ENCODE results near the gene C19orf18.
A peak's percentile ranks its signal among the peaks of the same experiment; 100 is the strongest.
"Not testable (repeated sequence)": the region's sequence is repeated elsewhere in the genome, so short reads cannot be mapped to it uniquely, and the experiment has no call there.

Gene C19orf18

GRCh38 chr19:58009666-58010301 lies 35.5 kb upstream of the C19orf18 start:
- ChIA-PET POLR2A (ENCODE audit: low non-redundant PET) (interaction anchor here (0.6 kb wide), 1 partner anchor 75 kb away, joined by 3 read pairs; the partner anchor contains the start of gene ZNF418), CTCF (no interaction called here)
- no peak for TF ChIP-seq CTCF (conservative IDR thresholded peaks at IDR 0.05; ENCODE audit: low read depth)
- peak; percentile 72 for DNase-seq (ENCODE audit: low spot score)
- H3K27ac ChIP-seq = peak overlapping the region; percentile 82

- H3K27ac ChIP-seq = peak overlapping the region; percentile 82
- CTCF ChIA-PET = interaction anchor here (0.7 kb wide), 1 partner anchor 722 kb away, joined by 3 read pairs; no protein-coding TSS in a partner anchor
- no peak for TF ChIP-seq CTCF (conservative IDR thresholded peaks at IDR 0.05; ENCODE audit: low read depth)
- POLR2A ChIA-PET (ENCODE audit: low non-redundant PET) = no interaction called here
- DNase-seq (ENCODE audit: low spot score) = no peak
Observed at GRCh38 chr19:58009301-58009665, 34.9 kb upstream of the C19orf18 start.

GRCh38 chr19:58008877-58009276 lies 34.5 kb upstream of the C19orf18 start:
- POLR2A ChIA-PET (ENCODE audit: low non-redundant PET) = not testable (repeated sequence)
- CTCF ChIA-PET = interaction anchor here (0.6 to 0.7 kb wide), 2 partner anchors 345 to 721 kb away, joined by 3 read pairs; no protein-coding TSS in a partner anchor
- H3K27ac ChIP-seq = peak overlapping the region; percentile 82
- DNase-seq (ENCODE audit: low spot score) = peak; percentile 30

- ChIA-PET POLR2A (ENCODE audit: low non-redundant PET) (no interaction called here), CTCF (interaction anchor here (0.6 kb wide), 1 partner anchor 385 kb away, joined by 3 read pairs; no protein-coding TSS in a partner anchor)
- no peak for DNase-seq (ENCODE audit: low spot score)
- no peak for TF ChIP-seq CTCF (conservative IDR thresholded peaks at IDR 0.05; ENCODE audit: low read depth)
- H3K27ac ChIP-seq = no peak overlapping the region
Observed at GRCh38 chr19:58007285-58007684, 33.0 kb upstream of the C19orf18 start.

- ChIA-PET POLR2A (ENCODE audit: low non-redundant PET) (interaction anchor here (0.5 kb wide), 1 partner anchor 1846 kb away, joined by 3 read pairs; no protein-coding TSS in a partner anchor), CTCF (interaction anchor here (0.5 kb wide), 1 partner anchor 8 kb away, joined by 3 read pairs; no protein-coding TSS in a partner anchor)
- H3K27ac ChIP-seq = peak overlapping the region; percentile 82
- no peak for TF ChIP-seq CTCF (conservative IDR thresholded peaks at IDR 0.05; ENCODE audit: low read depth)
- DNase-seq (ENCODE audit: low spot score) = no peak
Observed at GRCh38 chr19:58003174-58003828, 29.0 kb upstream of the C19orf18 start.

- ChIA-PET CTCF (interaction anchor here (0.5 to 0.6 kb wide), 2 partner anchors 9 to 214 kb away, joined by 3 to 4 read pairs; no protein-coding TSS in a partner anchor), POLR2A (ENCODE audit: low non-redundant PET) (interaction anchor here (0.5 kb wide), 1 partner anchor 1845 kb away, joined by 3 read pairs; no protein-coding TSS in a partner anchor)
- TF ChIP-seq CTCF (conservative IDR thresholded peaks at IDR 0.05; ENCODE audit: low read depth) = no peak
- H3K27ac ChIP-seq = peak within 1 kb of the TSS; percentile 82
- DNase-seq (ENCODE audit: low spot score) = peak; percentile 81
Observed at GRCh38 chr19:58002384-58003173, 28.2 kb upstream of the C19orf18 start, which contains the start of gene ZNF606. ZNF606 (minus strand) TSS chr19:58002820; CDS start chr19:58001319, 1,501 bp downstream.

Measured in RWPE1 (cell line).